HG03571 (cell line): ENCODE data around the gene INTS15.

Experiments
- ATAC-seq: cut with Tn5 transposase; IDR thresholded peaks from one replicate; pipeline ENCODE4 v1.9.1; 2021; ENCODE audit not compliant: unreplicated experiment

INTS15 gene

GRCh38 chr7:6589829-6590644, at the start of gene INTS15:
INTS15 (plus strand) TSS chr7:6590021; CDS start chr7:6590284, 263 bp downstream.
- ATAC-seq, result peak; percentile 85

GRCh38 chr7:6542368-6542767, 47.5 kb upstream of the INTS15 start:
- no peak for ATAC-seq

- no peak for ATAC-seq
Observed at GRCh38 chr7:6545398-6546126, 44.3 kb upstream of the INTS15 start.

GRCh38 chr7:6546498-6547251, 43.1 kb upstream of the INTS15 start:
- no peak for ATAC-seq

- no peak for ATAC-seq
Observed at GRCh38 chr7:6547400-6547799, 42.4 kb upstream of the INTS15 start.

- ATAC-seq, result no peak
Observed at GRCh38 chr7:6551016-6551511, 38.8 kb upstream of the INTS15 start, which contains the start of gene GRID2IP. GRID2IP (minus strand) TSS chr7:6551461; CDS start chr7:6551436, 25 bp downstream.

GRCh38 chr7:6553448-6554044, 36.3 kb upstream of the INTS15 start:
- ATAC-seq, result no peak

- no peak for ATAC-seq
Observed at GRCh38 chr7:6554848-6555247, 35.0 kb upstream of the INTS15 start.

- no peak for ATAC-seq
Observed at GRCh38 chr7:6556196-6556595, 33.6 kb upstream of the INTS15 start.

GRCh38 chr7:6558837-6559236, 31.0 kb upstream of the INTS15 start:
- ATAC-seq, result no peak

- ATAC-seq, result no peak
Observed at GRCh38 chr7:6559896-6560295, 29.9 kb upstream of the INTS15 start.

- ATAC-seq, result no peak
Observed at GRCh38 chr7:6562106-6562505, 27.7 kb upstream of the INTS15 start.

GRCh38 chr7:6563936-6564770, 25.7 kb upstream of the INTS15 start:
- no peak for ATAC-seq

- ATAC-seq, result no peak
Observed at GRCh38 chr7:6565655-6566054, 24.2 kb upstream of the INTS15 start.

- ATAC-seq, result no peak
Observed at GRCh38 chr7:6567886-6568285, 21.9 kb upstream of the INTS15 start.

- no peak for ATAC-seq
Observed at GRCh38 chr7:6571160-6571779, 18.6 kb upstream of the INTS15 start.

GRCh38 chr7:6575281-6576023, 14.4 kb upstream of the INTS15 start:
- ATAC-seq, result no peak

- no peak for ATAC-seq
Observed at GRCh38 chr7:6576024-6576866, 13.6 kb upstream of the INTS15 start.
